DOHH2 (cell line): ENCODE measurements around the gene CARD11.

ENCODE experiments used
- H3F3A ChIP-seq: fragments of 200-600 bp; sonication (generic), shearing (Covaris generic); 2 replicates; pipeline ENCODE4 v1.6.0; 2016; ENCODE audit warnings: antibody characterized with exemption, mild to moderate bottlenecking; ENCODE audit not compliant: control insufficient read depth, insufficient read depth
- H3K27ac ChIP-seq: fragments of 200-600 bp; sonication (generic); 2 replicates; pipeline ENCODE4 v1.5.1; 2014; ENCODE audit warnings: low read depth, mild to moderate bottlenecking, low read length, moderate library complexity
- H3K27me3 ChIP-seq: fragments of 200-600 bp; sonication (generic); 2 replicates; pipeline ENCODE4 v1.6.1; 2014; ENCODE audit warnings: mild to moderate bottlenecking, low read length, mixed read lengths; ENCODE audit not compliant: control insufficient read depth
- H3K36me3 ChIP-seq: fragments of 200-600 bp; sonication (generic); 2 replicates; pipeline ENCODE4 v1.6.1; 2014; ENCODE audit warnings: mild to moderate bottlenecking, low read length, moderate library complexity, mixed read lengths; ENCODE audit not compliant: control insufficient read depth
- H3K4me1 ChIP-seq: fragments of 200-600 bp; sonication (generic); 2 replicates; pipeline ENCODE4 v1.6.1; 2014; ENCODE audit warnings: mild to moderate bottlenecking, low read length, mixed read lengths; ENCODE audit not compliant: control insufficient read depth
- H3K4me2 ChIP-seq: fragments of 200-600 bp; sonication (generic); 2 replicates; pipeline ENCODE4 v1.6.0; 2014; ENCODE audit warnings: mild to moderate bottlenecking, low read length, moderate library complexity
- H3K4me3 ChIP-seq: fragments of 200-600 bp; sonication (generic); 2 replicates; pipeline ENCODE4 v1.5.1; 2014; ENCODE audit warnings: mild to moderate bottlenecking, low read length, mixed read lengths
- H3K79me2 ChIP-seq: fragments of 200-600 bp; sonication (generic); 2 replicates; pipeline ENCODE4 v1.6.1; 2014; ENCODE audit warnings: mild to moderate bottlenecking, low read length, mixed read lengths; ENCODE audit not compliant: control insufficient read depth
- H3K9me2 ChIP-seq: fragments of 200-600 bp; sonication (generic); replicated peaks from 2 replicates; pipeline ENCODE4 v1.6.1; 2014; ENCODE audit warnings: mild to moderate bottlenecking, low read length, mixed read lengths; ENCODE audit not compliant: control insufficient read depth
- H3K9me3 ChIP-seq: fragments of 200-600 bp; sonication (generic); 2 replicates; pipeline ENCODE4 v1.6.1; 2014; ENCODE audit warnings: antibody characterized with exemption, low read length, mixed read lengths; ENCODE audit not compliant: control insufficient read depth, insufficient read depth
- H4K20me1 ChIP-seq: fragments of 200-600 bp; sonication (generic); 2 replicates; pipeline ENCODE4 v1.6.0; 2014; ENCODE audit warnings: low read depth, mild to moderate bottlenecking, antibody characterized with exemption, low read length, moderate library complexity; ENCODE audit not compliant: control insufficient read depth, insufficient read depth
- EZH2phosphoT487 ChIP-seq: fragments of 200-600 bp; sonication (generic); IDR thresholded peaks from 2 replicates; pipeline ENCODE4 v1.6.1; 2017; ENCODE audit warnings: borderline replicate concordance, mild to moderate bottlenecking, antibody characterized with exemption, low read length, moderate library complexity, mixed read lengths
- TF ChIP-seq, protein P1 (sequence below): fragments of 200-600 bp; sonication (generic); IDR thresholded peaks from one replicate; pipeline ENCODE4 v1.5.1; 2014; ENCODE audit warnings: antibody characterized with exemption, mild to moderate bottlenecking, low read depth, low read length; ENCODE audit not compliant: poor library complexity, severe bottlenecking

The CARD11 gene

DNA sequence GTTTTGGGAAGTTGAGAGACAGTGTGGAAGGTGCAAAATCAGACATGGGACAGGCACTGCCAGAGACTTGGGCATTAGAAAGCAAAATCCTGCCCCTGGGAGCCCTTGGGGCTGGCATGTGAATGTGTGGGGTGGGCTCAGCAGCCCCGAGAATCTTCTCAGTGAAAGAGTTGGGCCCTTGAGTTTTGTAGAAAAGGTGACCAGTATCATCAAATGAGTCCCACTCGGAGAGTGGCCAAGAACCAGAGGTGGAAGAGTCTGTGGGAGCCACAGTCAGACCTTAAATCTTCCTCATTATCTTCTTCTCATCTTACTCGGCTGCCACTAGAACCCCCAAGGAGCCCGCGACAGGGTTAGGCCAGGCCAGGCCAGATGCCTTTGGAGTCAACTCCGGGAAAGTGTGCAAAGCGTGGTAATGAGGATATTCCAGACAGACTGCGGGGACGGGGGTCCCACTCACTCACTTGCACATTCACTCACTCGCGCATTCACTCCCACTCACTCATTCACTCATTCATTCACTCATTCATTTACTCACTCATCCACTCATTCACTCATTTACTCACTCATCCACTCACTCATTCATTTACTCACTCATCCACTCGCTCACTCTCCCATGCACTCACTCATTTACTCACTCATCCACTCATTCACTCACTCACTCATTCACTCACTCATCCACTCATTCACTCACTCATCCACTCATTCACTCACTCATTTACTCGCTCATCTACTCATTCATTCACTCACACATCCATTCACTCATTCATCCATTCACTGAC, 74.9 kb downstream of the CARD11 start:
- H3F3A ChIP-seq: peaks cover 7% of the 10 kb centered on the region; the same call in 1 of the 2 replicates

DNA sequence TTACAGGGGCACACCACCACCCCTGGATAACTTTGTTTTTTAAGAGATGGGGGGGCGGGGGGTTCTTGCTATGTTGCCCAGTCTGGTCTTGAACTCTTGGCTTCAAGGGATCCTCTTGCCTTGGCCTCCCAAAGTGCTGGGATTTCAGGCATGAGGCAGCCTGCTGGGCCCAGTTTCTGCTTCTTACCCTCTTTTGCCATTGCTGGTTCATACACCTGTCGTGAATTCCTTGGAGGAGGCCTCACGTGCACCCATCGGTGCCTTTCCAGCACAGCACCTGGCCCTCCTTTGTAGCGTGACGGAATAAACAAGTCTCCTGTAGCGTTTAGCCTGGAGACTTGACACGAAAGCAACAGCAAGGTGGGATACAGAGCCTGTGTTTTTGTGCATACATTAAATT, 75.5 kb downstream of the CARD11 start:
- peaks cover 8% of the 10 kb centered on the region for H3K4me1 ChIP-seq
- H3K9me3 ChIP-seq: peaks cover 4% of the 10 kb centered on the region; the same call in 1 of the 2 replicates
- no peak overlapping the region for H3K4me2 ChIP-seq

More for the DNA sequence above, 74.9 kb downstream of the CARD11 start:
- no peak for TF ChIP-seq EZH2phosphoT487
- TF ChIP-seq, protein P1, sequence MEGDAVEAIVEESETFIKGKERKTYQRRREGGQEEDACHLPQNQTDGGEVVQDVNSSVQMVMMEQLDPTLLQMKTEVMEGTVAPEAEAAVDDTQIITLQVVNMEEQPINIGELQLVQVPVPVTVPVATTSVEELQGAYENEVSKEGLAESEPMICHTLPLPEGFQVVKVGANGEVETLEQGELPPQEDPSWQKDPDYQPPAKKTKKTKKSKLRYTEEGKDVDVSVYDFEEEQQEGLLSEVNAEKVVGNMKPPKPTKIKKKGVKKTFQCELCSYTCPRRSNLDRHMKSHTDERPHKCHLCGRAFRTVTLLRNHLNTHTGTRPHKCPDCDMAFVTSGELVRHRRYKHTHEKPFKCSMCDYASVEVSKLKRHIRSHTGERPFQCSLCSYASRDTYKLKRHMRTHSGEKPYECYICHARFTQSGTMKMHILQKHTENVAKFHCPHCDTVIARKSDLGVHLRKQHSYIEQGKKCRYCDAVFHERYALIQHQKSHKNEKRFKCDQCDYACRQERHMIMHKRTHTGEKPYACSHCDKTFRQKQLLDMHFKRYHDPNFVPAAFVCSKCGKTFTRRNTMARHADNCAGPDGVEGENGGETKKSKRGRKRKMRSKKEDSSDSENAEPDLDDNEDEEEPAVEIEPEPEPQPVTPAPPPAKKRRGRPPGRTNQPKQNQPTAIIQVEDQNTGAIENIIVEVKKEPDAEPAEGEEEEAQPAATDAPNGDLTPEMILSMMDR: no peak
- no peak overlapping the region for H3K4me2 ChIP-seq
- H3K9me2 ChIP-seq: no peaks in the 10 kb centered on the region; the same call in 1 of the 2 replicates
- H3K9me3 ChIP-seq: peaks cover 4% of the 10 kb centered on the region; the same call in 1 of the 2 replicates
- H3K4me1 ChIP-seq: peaks cover 3% of the 10 kb centered on the region; the same call in 1 of the 2 replicates
- no peak overlapping the region for H3K4me3 ChIP-seq
- peaks cover 4% of the 10 kb centered on the region; the same call in 1 of the 2 replicates for H4K20me1 ChIP-seq
- H3K27ac ChIP-seq: no peak overlapping the region
- peaks cover 23% of the 10 kb centered on the region for H3K36me3 ChIP-seq
- H3K79me2 ChIP-seq: peaks cover 10% of the 10 kb centered on the region
- H3K27me3 ChIP-seq: no peaks in the 10 kb centered on the region

GRCh38 chr7:2967705-2968104, 76.0 kb downstream of the CARD11 start:
- peaks cover 4% of the 10 kb centered on the region; the same call in 1 of the 2 replicates for H3K9me3 ChIP-seq
- H3K27ac ChIP-seq: no peak overlapping the region
- H3K4me1 ChIP-seq: peaks cover 13% of the 10 kb centered on the region
- peaks cover 13% of the 10 kb centered on the region for H3F3A ChIP-seq
- H4K20me1 ChIP-seq: peaks cover 4% of the 10 kb centered on the region; the same call in 1 of the 2 replicates
- no peak overlapping the region for H3K4me3 ChIP-seq
- TF ChIP-seq EZH2phosphoT487: no peak
- TF ChIP-seq, protein P1: no peak
- H3K79me2 ChIP-seq: peaks cover 9% of the 10 kb centered on the region
- no peaks in the 10 kb centered on the region; the same call in 1 of the 2 replicates for H3K9me2 ChIP-seq
- peaks cover 14% of the 10 kb centered on the region for H3K36me3 ChIP-seq
- no peaks in the 10 kb centered on the region for H3K27me3 ChIP-seq
- no peak overlapping the region for H3K4me2 ChIP-seq

More for the DNA sequence above, 75.5 kb downstream of the CARD11 start:
- H3K79me2 ChIP-seq: peaks cover 6% of the 10 kb centered on the region
- H3K36me3 ChIP-seq: peaks cover 17% of the 10 kb centered on the region
- no peaks in the 10 kb centered on the region; the same call in 1 of the 2 replicates for H3K9me2 ChIP-seq
- TF ChIP-seq, protein P1: no peak
- no peak for TF ChIP-seq EZH2phosphoT487
- no peak overlapping the region for H3K27ac ChIP-seq
- no peak overlapping the region for H3K4me3 ChIP-seq
- H4K20me1 ChIP-seq: peaks cover 4% of the 10 kb centered on the region; the same call in 1 of the 2 replicates
- H3F3A ChIP-seq: peaks cover 11% of the 10 kb centered on the region
- no peaks in the 10 kb centered on the region for H3K27me3 ChIP-seq
